HG03060 (cell line): ENCODE results near the gene MYO1A.
"Not testable (repeated sequence)": the region's sequence is repeated elsewhere in the genome, so short reads cannot be mapped to it uniquely, and the experiment has no call there.

Source experiments
- ATAC-seq: cut with Tn5 transposase; IDR thresholded peaks from one replicate; pipeline ENCODE4 v1.9.1; 2021; ENCODE audit warnings: low read depth, moderate number of reproducible peaks; ENCODE audit not compliant: unreplicated experiment

The MYO1A gene

GRCh38 chr12:57048423-57049118 is 1.4 kb downstream of the MYO1A start:
- ATAC-seq, result no peak

- no peak for ATAC-seq
These were observed 1.9 kb downstream of the MYO1A start for GRCh38 chr12:57047981-57048380.

GRCh38 chr12:57046947-57047890 is 2.7 kb downstream of the MYO1A start:
- no peak for ATAC-seq

- ATAC-seq, result no peak
These were observed 3.7 kb downstream of the MYO1A start for GRCh38 chr12:57046086-57046791.

- ATAC-seq, result no peak
These were observed 5.0 kb downstream of the MYO1A start for GRCh38 chr12:57044889-57045288.

GRCh38 chr12:57044468-57044867 is 5.5 kb downstream of the MYO1A start:
- ATAC-seq, result no peak

GRCh38 chr12:57042695-57043094 is 7.2 kb downstream of the MYO1A start:
- ATAC-seq, result no peak

GRCh38 chr12:57040750-57041149 is 9.2 kb downstream of the MYO1A start:
- no peak for ATAC-seq

- no peak for ATAC-seq
These were observed 9.7 kb downstream of the MYO1A start for GRCh38 chr12:57040211-57040610.

GRCh38 chr12:57039016-57039798 is 10.7 kb downstream of the MYO1A start:
- no peak for ATAC-seq

GRCh38 chr12:57037264-57037663 is 12.7 kb downstream of the MYO1A start:
- ATAC-seq, result no peak

GRCh38 chr12:57033431-57033830 is 16.5 kb downstream of the MYO1A start:
- ATAC-seq, result no peak

GRCh38 chr12:57031789-57032188 is 18.1 kb downstream of the MYO1A start:
- no peak for ATAC-seq

GRCh38 chr12:57031138-57031725 is 18.7 kb downstream of the MYO1A start:
- no peak for ATAC-seq

GRCh38 chr12:57029457-57029856 is 20.5 kb downstream of the MYO1A start:
- ATAC-seq, result no peak

- ATAC-seq, result no peak
These were observed 22.1 kb downstream of the MYO1A start for GRCh38 chr12:57027805-57028153.

GRCh38 chr12:57027011-57027804 is 22.7 kb downstream of the MYO1A start:
- no peak for ATAC-seq

GRCh38 chr12:57025196-57025595 is 24.7 kb downstream of the MYO1A start:
- no peak for ATAC-seq

GRCh38 chr12:57022324-57022723 is 27.6 kb downstream of the MYO1A start:
- ATAC-seq, result not testable (repeated sequence)
